HG03378 (cell line): Measurements from ENCODE around the gene TIGAR.

Experiments used
- ATAC-seq: cut with Tn5 transposase; IDR thresholded peaks from one replicate; pipeline ENCODE4 v1.9.1; 2021; ENCODE audit warnings: mild to moderate bottlenecking, moderate library complexity; ENCODE audit not compliant: unreplicated experiment

The TIGAR gene

GRCh38 chr12:4372653-4373052, 51.6 kb downstream of the TIGAR start:
- no peak for ATAC-seq

GRCh38 chr12:4375449-4375848, 54.4 kb downstream of the TIGAR start:
- no peak for ATAC-seq

GRCh38 chr12:4378772-4379171, 57.8 kb downstream of the TIGAR start:
- no peak for ATAC-seq

- ATAC-seq = no peak
Measured at GRCh38 chr12:4379405-4379804, 58.4 kb downstream of the TIGAR start, which contains the start of gene FGF23. Gene FGF23, minus strand, starts transcription at chr12:4379712. Its CDS starts 130 bp downstream, at chr12:4379582.

- ATAC-seq = no peak
Measured at GRCh38 chr12:4380332-4380731, 59.3 kb downstream of the TIGAR start.

- no peak for ATAC-seq
Measured at GRCh38 chr12:4383304-4383865, 62.4 kb downstream of the TIGAR start.

- ATAC-seq = no peak
Measured at GRCh38 chr12:4386801-4387200, 65.8 kb downstream of the TIGAR start.

- ATAC-seq = no peak
Measured at GRCh38 chr12:4387607-4388006, 66.6 kb downstream of the TIGAR start.

- no peak for ATAC-seq
Measured at GRCh38 chr12:4388032-4388431, 67.0 kb downstream of the TIGAR start.

- ATAC-seq = no peak
Measured at GRCh38 chr12:4388662-4389061, 67.6 kb downstream of the TIGAR start.

GRCh38 chr12:4392223-4392742, 71.3 kb downstream of the TIGAR start:
- ATAC-seq = no peak

GRCh38 chr12:4393211-4393610, 72.2 kb downstream of the TIGAR start:
- ATAC-seq = no peak

GRCh38 chr12:4395818-4396217, 74.8 kb downstream of the TIGAR start:
- no peak for ATAC-seq

GRCh38 chr12:4401117-4401516, 80.1 kb downstream of the TIGAR start:
- no peak for ATAC-seq

GRCh38 chr12:4402996-4403395, 82.0 kb downstream of the TIGAR start:
- ATAC-seq = no peak
